Measurements from ENCODE around the gene UPB1. TPM values are rescaled to one million over a fixed set of nuclear protein-coding genes. Genes with fewer than 3 reads are reported as not detected.

The UPB1 gene
- total and polyA plus RNA-seq, 4 donors, result 7.1 to 115 (median 58.8) TPM

GRCh38 chr22:24510637-24511625 lies 15.8 kb downstream of the UPB1 start:
- WGBS, result 15% methylated on average over 10 of the region's 10 CpGs
- TF ChIP-seq RAD21 (IDR thresholded peaks at IDR 0.05) (peak; percentile 3 to 31), CTCF (IDR thresholded peaks at IDR 0.05; ENCODE audit: low read depth, low read length, missing input control) (no peak), REST (IDR thresholded peaks at IDR 0.05) (peak; percentile 39), RXRA (IDR thresholded peaks at IDR 0.05) (peak; percentile 74 to 82), JUND (IDR thresholded peaks at IDR 0.05) (peak; percentile 46 to 52), YY1 (IDR thresholded peaks at IDR 0.05) (peak; percentile 82), SP1 (IDR thresholded peaks at IDR 0.05) (peak; percentile 82), GABPA (IDR thresholded peaks at IDR 0.05 in 1 of 2, conservative IDR thresholded peaks at IDR 0.05 in 1 of 2) (no peak), FOXA2 (IDR thresholded peaks at IDR 0.05) (peak; percentile 35), HNF4G (IDR thresholded peaks at IDR 0.05) (peak; percentile 7), EGR1 (IDR thresholded peaks at IDR 0.05; ENCODE audit: low read depth in 2 of 2) (peak in 1 of 2 donors; percentile 64), FOXA1 (IDR thresholded peaks at IDR 0.05) (no peak), TAF1 (conservative IDR thresholded peaks at IDR 0.05) (no peak), NR2F2 (IDR thresholded peaks at IDR 0.05) (peak; percentile 67), HNF4A (conservative IDR thresholded peaks at IDR 0.05) (peak; percentile 63 to 75)
- TF ChIP-seq, protein P1, sequence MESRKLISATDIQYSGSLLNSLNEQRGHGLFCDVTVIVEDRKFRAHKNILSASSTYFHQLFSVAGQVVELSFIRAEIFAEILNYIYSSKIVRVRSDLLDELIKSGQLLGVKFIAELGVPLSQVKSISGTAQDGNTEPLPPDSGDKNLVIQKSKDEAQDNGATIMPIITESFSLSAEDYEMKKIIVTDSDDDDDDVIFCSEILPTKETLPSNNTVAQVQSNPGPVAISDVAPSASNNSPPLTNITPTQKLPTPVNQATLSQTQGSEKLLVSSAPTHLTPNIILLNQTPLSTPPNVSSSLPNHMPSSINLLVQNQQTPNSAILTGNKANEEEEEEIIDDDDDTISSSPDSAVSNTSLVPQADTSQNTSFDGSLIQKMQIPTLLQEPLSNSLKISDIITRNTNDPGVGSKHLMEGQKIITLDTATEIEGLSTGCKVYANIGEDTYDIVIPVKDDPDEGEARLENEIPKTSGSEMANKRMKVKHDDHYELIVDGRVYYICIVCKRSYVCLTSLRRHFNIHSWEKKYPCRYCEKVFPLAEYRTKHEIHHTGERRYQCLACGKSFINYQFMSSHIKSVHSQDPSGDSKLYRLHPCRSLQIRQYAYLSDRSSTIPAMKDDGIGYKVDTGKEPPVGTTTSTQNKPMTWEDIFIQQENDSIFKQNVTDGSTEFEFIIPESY (IDR thresholded peaks at IDR 0.05), result peak; percentile 42
- TF ChIP-seq, protein P2, sequence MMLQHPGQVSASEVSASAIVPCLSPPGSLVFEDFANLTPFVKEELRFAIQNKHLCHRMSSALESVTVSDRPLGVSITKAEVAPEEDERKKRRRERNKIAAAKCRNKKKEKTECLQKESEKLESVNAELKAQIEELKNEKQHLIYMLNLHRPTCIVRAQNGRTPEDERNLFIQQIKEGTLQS (IDR thresholded peaks at IDR 0.05), result peak; percentile 58
- TF ChIP-seq, protein P3, sequence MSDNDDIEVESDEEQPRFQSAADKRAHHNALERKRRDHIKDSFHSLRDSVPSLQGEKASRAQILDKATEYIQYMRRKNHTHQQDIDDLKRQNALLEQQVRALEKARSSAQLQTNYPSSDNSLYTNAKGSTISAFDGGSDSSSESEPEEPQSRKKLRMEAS (IDR thresholded peaks at IDR 0.05), result peak; percentile 69
- Histone ChIP-seq H3K9ac (ENCODE audit: low read depth in 1 of 2, low read length in 2 of 2) (peak overlapping the region in 1 of 2 donors; percentile 64), H3K4me3 (ENCODE audit: low read depth in 1 of 3, low read length in 3 of 3) (no peak overlapping the region), H3K36me3 (ENCODE audit: control insufficient read depth in 4 of 4, insufficient read depth in 3 of 4, low read depth in 1 of 4, low read length in 3 of 4) (peaks cover 0 to 4% (median 2%) of the 10 kb centered on the region in 4 donors), H3K27me3 (ENCODE audit: control insufficient read depth in 4 of 4, insufficient read depth in 4 of 4, low read length in 3 of 4) (no peaks in the 10 kb centered on the region), H3K27ac (ENCODE audit: low read depth in 1 of 2, low read length in 2 of 2) (peak overlapping the region; percentile 82 to 91), H3K4me1 (ENCODE audit: control insufficient read depth in 4 of 4, insufficient read depth in 4 of 4, low read length in 3 of 4) (peaks cover 28 to 83% (median 57%) of the 10 kb centered on the region in 4 donors), H3K9me3 (ENCODE audit: control insufficient read depth in 4 of 4, low read length in 3 of 4) (no peaks in the 10 kb centered on the region)
- no peak for DNase-seq (ENCODE audit: low spot score)

Measured in liver (tissue), 9 donors.